Inflammatory macrophage treated with lipopolysaccharide for 4 hours (primary cell): Measurements from ENCODE around the gene TBC1D5.

Experiments used
- DNase-seq: peaks from one replicate; pipeline ENCODE4 v3.0.0-alpha.2; 2020

Gene TBC1D5

DNA sequence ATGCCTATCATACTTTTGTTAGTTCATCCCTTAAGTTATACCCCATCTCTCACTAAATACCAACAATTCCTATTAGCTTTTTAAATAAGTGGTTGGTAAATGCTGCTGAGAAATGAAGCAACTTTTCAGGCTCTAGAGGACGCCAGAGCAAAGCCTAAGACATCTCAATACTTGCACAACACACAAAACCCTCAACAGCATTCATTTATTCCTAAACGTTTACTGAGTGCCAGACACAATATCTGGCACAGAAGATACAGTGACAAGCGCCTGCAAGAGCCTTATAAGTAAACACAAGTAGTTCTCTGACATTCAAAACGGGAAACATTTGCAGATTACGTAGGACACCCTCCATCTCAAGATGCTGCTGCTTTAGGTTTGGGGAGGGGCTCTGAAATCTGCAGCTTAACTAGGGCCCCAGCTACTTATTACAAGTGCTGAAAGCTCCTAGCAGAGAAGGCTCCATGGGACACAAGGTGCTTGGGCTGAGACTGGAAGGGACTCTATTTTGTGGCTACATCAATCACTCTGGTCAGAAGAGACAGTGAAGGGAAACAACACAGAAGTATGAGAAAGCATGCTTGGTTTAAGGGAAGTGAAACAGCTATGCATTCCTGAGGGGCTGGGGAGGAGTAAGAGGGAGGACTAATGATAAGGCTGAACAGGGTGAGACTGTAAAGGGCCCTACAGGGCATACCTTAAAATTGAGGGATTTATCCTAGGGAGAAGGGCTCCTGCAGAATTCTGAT, 546.4 kb downstream of the TBC1D5 start:
- DNase-seq = peak; percentile 36

DNA sequence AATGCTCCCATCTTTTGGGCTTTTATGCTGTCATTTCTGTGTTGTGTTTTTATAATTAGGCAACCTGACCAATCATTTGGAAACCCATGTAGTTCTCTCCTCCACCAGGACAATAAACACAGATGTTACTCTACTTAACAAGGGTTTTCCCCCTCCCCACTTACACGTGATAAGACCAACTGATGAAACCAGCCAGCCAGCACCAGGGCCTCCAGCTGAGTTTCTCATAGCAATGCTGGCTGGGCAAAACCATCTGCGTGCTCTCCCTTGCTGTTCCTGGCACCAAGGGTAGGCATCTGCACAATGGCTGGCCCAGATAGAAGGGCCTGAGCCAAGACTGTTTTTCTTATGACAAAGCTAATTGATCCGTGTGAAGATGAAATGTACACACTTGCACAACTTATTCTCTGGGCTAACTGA, 547.2 kb downstream of the TBC1D5 start:
- DNase-seq = peak; percentile 39

DNA sequence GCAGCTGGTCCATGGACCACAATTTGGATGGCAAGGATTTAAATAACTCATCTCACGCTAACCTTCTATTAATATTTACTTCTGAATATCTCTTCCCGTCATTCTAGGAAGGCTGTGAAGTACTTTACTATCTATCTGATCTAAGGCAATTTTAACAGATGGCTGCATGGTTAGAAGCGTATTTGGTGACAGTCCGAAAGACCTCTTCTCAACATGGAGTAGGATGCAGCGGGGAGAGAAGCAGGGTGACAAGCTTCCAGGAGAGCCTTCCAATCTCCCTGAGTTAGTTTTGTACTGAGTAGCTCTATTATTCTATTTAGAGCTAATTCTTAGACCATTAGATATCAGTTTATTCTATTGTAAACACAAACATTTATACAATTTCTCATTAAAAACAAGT, 548.3 kb downstream of the TBC1D5 start:
- no peak for DNase-seq

DNA sequence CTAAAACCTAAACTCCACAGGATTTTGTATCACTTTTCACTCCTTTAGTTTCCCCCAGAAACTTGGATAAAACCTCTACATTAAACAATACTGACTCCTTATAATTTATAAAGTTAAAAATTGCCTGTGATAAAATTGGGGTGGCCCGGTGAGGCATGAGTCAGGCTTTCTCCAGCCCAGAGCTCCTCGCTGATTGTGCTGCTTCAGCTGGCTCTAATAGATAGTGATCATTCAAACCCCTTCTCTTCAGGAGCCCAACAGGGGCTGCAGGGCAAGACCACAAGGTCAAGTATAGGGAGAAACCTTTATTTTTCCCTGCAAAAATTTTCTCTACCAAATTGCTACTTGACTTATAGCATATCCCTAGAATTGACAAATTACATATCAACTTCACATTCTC, 549.4 kb downstream of the TBC1D5 start:
- DNase-seq = no peak

DNA sequence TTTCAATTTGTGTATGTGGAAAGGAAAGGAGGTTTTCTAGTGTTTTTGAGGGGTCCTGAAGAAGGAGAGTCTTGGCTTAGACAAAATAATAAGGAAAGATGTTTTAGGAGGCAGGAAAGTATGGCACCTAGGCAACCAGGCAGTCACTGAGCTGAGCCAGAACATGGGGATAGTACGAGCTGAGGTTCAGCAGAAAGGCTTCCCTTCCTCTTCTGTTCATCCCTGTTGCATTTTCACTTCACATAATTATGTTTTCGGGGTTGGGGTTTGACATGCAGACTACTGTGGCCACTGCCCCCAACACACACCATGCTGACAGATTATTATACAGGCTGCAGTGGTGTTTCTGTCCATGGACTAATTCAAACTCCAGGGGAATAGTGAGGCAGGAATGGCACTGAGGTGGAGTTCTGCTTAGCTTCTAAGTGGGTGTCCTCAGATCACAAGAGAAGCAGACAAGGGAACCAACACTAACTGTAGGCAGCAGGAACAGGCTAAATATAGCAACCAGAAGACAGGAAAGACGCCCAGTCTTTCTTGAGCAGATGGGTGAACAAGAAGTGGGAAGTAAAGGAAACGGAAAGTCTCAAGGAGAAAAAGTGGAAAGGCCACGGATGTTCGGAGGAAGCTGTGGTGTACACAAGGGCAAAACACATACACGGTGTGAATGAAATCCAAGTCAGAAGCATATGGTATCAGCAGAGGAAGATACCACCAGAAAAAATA, 551.9 kb downstream of the TBC1D5 start:
- peak; percentile 66 for DNase-seq

DNA sequence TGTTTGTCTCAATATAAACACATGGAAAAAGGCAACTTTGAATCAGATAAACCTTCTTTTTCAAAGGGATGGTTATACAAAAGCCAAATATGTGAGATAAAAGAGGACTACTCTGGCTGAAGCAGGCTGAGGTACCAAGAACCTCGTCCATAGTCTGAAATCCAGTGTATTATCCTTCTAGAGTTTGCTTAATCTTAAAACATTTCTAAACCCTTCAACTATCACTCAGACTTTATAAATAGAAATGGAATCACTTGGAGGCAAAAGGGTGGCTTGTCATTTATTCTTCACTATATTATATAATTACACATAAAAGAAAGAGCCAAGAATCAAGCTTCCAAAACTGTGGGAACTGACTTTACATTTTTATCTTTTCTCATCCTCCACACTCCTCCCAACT, 554.1 kb downstream of the TBC1D5 start:
- no peak for DNase-seq

DNA sequence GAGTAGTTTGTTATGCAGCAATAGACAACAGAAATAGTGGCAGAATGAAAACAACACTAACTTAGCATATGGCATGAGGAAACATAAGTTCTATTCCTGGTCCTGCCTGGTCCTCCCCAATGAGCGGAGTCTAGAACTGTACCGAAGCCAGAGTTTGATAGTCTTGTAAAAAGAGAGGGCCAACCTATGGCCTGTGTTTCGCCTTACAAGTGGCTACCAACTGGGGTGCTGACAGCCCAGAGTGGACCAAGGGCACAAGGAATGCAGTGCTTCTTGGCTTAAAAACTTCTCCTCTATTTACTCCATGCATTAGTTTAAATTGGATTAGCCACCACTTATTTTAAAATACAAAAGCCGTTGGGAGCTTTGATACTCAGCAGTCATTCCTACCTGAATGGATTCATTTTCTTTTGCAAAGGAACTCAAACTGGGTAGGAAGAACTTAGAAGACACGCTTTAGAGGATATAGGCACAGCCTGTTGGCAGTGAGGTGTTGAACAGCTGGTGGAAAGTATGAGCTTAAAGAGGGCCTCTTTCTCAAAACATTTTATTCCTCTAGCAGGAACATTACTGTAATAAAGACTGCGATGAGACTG, 554.7 kb downstream of the TBC1D5 start:
- no peak for DNase-seq

DNA sequence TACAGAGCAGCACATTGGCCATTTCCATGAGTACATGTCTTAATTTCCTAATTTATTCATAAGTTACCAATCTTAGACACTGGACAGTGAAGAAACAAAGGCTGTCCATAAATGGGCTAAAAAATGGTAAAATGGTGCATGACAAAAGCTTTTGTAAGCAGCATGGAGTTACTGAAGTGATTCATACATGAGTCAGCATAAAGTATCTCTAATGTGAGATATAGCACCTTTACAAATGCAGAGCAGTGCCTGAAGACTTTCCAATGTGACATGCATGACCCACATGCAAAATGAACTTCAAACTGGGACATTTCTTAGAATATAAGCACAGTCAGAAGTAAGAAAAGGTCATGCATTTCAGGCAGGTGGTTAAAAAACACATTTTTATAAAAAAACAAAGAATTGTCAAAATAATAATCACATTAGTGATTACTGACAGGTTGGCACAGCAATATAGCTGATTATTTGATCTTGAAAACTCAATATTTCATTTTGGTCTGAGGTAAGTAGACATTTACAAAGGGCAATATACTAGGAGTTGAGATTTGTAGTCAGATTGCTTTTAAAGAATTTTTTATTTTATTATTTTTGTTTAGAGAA, 558.4 kb downstream of the TBC1D5 start:
- DNase-seq = no peak

DNA sequence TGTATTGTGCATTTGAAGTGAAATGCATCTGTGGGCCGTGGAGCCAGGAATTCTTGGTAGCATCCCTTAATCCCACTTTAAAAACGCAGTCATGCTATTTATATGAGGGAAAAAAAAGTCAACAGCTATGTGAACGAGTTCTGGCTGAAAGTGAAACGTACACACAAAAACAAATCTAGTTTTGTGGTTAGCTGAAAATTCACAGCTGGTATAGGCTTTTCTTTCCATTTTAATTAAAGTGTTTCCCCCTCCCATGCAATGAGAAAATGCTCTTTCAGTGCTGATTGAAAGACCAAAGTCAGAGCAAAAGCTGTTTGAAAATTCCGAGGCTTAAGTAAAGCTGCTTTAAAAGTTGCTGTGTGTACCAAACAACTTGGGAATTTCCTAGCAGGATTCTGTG, 560.3 kb downstream of the TBC1D5 start:
- no peak for DNase-seq

DNA sequence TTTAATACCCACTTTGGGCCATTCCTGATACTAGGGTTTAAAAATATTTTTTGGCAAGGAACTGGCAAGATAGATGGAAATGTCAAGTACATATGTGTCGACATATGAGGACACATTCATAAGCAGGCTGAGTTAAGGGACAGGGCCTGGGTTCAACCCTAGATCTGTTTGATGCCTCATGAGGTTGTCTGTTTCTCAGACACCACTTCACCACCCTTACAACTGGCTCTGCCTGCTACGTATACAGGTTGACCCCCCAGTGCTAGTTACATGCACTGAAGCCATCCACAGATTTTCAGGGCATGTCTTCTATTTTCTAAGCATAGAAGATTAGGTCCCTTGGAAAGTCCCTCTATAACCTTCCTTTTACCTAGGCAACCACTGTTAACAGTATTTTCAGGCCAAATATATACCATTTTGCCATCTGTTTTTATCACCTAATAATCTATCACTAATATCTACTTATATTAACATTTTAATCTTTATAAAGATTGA, 561.0 kb downstream of the TBC1D5 start:
- no peak for DNase-seq

DNA sequence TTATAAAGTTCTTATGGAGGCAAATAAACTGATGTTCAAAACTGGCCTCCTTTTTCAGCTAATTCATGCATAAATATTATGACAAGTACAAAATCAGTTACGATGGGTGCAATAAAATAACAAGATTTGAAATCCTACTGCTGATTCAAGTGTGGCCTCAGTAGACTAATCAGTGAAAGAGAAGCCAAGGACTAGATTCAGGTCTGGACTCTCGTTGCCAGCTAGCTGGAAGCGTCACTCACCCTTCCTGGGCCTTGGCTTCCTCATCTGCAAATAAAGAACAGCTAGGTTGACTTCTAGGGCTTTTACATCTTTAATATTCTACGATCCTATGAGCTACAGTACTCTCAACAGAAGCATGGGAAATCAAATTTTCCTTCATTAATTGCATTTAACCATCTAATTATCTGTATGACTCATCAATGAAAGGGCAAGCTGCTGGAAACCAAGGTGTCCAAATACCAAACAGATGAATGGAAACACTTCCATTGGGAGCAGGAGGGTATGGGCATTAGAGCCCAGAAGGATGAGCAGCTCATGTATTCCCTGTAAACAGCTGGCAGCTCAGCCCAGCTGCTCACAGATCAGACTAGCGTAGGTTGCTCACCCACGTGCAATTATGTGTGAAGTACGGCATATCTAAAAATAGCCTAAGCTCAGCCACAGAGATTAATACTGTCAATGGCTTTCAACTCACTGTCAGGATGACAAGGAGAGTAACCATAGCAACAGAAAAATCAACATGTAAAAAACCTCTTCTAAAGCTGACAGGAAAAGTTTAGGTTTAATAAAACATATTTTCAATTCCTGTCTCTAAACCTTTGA, 562.8 kb downstream of the TBC1D5 start:
- DNase-seq = no peak

DNA sequence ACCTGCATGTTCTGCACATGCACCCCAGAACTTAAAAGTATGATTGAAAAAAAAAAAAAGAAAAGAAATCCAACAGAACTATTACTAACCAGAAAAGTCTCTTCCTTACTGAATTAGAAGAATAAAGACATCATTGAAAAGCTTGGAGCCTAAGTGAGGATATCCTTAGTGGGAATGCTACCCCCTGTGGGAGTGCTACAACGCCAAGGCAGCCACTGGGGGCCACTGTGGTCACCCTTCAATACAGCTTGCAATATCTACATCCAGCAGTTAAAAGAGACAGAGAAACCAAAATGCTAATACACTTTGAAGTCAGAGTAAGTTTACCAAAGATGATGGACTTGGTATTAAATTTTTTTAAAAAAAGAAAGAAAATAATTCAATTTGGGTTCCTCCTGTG, 565.7 kb downstream of the TBC1D5 start:
- DNase-seq = no peak

DNA sequence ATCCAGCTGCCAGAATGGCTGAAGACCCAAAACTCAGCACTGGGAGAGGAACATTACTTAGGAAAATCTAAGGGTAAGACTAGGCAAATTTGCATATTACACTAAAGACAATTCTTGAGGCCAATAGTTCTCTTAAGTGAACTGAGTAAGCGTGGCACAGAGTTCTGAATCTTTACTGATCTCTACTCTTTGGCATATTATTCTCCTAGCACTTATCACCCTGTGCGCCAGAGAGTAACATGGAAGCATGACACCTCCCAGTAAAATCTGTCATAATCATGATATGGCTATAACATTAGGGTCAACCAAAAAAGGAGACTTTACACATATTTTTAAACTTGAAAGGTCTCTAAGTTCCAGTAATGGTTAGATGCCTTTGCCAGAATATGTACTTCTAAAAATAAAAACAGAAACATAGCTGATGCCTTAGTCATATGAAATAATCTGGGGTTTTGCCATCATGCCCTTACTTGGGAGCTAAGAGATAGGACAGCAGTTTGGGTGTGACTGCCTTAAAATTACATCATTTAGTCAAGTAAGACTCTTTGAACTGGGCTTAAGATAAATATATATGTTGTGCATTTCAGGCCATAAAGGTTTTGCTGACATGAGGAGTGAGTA, 567.1 kb downstream of the TBC1D5 start:
- no peak for DNase-seq

DNA sequence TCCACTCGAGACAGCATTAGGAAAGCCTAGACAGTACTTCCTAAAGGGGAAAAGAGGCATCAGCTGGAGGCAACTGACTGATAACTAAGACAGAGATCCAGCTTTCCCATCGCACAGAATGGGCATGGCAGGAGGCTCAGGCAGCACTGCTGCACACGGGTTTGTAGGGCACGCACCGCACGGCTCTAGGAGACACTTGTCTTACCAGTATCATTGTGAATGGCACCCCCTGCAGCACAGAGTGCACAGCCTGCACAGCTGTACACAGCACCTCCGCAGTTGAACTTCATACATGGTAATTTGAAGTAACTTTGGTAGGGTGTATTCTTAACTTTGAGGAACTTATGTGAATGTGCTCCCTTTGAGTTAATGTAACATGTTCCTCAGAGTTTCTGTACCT, 576.1 kb downstream of the TBC1D5 start:
- DNase-seq = no peak

DNA sequence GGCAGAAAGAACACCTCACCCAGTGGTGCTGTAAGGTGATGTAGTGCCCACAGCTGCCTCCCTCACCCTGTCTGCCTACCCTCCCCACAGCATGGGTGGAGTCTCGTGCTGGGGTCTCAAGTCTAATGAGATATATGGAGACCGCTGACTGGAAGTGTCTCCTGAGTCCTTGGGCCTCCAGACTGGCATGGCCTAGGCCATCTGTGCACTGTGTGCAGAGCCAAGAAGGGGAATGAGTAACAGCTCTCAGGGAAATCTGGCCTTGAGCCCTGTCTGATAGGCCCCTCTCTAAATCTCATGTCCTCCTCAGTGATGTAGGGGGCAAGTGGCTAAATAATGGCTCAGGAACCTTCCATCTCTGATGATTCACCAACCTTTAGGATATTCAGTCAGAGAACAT, 580.3 kb downstream of the TBC1D5 start:
- DNase-seq = no peak

DNA sequence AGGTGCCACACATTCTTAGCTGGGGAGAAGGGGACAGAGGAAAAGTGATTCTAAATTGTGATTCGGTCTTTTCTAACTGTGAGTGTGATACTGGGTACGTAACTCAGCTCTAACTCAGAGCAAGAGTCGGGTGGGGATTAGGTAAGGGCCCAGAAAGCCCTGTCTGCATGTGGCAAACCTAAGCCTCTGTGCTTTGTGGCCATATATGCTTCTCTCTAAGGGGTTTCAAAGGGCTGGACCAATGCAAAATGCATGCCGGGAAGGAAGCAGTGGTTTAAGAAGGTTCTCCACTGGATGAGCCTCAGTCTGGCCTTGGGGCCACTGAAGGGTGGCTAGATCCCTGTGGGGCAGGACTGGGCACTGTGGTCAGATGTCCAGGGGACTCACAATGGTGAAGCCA, 581.8 kb downstream of the TBC1D5 start:
- no peak for DNase-seq

DNA sequence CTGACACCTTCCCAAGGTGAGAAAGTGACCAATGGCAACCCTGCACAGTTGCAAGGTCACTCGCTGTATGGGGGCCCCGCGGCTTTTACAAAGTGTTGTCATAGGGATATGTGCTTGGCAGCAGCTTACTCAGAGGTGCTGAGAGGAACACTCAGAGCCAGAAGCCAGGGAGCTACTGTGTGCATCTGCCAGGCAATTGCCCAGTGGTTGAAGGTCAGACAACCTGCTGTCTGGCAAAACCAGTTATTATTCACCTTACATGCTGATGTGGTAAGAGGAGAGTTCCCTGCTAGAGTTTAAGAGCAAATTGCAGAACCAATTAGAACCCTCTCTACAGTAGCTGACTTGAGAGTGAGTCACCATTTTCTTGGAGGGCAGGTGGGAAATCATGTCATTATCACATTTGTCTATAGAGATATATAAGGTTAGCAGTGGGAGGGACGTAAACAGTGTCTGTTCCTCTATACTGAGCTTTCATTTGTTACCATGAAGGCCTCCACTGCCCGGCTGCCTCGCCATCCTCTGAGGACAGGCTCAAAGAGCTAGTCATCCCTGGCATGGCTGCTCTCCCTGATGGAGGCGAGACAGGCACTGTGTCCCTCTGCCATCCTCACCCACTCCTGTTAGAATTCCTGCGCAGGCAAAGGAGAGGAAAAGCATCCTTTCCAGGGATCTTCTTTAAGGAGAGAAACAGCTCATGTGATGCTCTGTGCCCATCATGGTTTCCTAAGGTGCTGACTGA, 583.3 kb downstream of the TBC1D5 start:
- no peak for DNase-seq

DNA sequence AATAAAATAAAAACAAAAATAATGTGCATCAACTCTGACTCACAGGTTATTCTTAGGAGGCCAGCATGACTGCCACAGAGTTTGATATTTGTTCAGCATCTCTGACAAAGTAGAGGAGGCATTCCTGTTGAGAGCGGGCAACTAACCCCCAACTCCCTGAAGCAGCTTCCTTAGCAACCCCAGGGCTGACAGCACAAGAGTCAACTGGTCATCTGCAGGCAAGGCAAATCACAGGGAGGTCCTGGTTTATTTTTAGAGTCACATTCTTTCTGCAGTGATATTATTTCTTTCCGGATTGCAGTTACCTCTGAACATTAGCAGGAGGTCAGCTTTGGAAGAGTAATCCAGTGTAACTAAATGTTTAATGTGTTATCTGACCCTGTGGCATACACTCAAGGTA, 584.7 kb downstream of the TBC1D5 start:
- no peak for DNase-seq

DNA sequence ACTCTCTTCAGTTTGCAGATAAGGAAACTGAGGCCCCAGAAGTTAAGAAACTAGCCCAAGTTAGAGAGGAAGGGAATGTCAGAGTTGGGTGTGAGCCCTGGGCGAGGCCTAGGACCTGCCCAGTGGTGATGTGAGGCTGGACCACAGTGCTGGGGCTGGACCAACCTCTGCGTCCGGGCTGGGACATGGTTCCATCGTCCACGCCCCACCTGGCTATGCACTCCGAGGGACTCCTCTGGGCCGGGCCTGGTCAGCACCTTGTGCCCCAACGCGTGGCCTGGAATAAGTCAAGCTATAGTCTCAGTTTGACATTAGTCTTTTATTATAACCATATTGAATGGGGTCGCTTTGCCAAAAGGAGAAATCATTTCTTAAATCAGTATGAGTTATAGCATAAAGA, 585.6 kb downstream of the TBC1D5 start:
- no peak for DNase-seq

DNA sequence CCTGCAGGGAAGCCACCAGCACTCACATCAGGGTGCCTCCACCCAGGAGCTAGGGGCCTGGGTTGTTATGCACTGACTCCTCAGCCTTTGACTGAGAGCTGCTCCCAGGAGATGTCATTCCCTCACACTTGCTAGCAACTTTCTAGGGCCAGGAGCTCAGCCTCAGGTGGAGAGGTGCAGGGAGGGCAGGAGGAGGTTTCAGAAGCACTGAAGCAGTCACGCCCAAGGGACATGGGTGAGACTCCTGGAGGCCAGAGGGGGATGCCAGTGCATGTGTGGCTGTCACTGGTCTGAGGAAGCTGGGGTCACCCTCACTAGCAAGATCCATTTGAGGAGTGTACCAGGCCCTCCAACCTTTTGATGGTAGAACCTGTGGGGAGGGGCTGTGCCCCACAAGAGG, 586.5 kb downstream of the TBC1D5 start:
- no peak for DNase-seq

DNA sequence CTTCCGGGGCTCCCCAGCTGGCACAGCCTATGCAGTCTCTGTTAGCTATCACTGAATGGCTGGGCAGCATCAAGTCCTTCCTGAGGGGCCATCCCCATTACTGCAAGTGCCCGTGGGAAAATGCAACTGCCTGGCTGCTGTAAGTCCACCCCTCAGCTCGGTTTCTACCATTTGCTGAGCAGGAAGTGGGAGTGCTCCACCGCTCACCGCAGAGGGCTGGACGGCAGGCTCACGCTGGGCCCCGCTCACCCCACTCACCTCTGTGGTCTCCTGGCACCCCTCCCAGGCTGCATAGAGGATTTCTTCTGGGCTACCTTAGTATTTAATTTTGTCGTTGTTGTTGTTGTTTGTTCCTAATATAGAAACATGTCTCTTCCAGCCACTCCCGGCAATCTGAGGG, 587.5 kb downstream of the TBC1D5 start:
- DNase-seq = no peak

DNA sequence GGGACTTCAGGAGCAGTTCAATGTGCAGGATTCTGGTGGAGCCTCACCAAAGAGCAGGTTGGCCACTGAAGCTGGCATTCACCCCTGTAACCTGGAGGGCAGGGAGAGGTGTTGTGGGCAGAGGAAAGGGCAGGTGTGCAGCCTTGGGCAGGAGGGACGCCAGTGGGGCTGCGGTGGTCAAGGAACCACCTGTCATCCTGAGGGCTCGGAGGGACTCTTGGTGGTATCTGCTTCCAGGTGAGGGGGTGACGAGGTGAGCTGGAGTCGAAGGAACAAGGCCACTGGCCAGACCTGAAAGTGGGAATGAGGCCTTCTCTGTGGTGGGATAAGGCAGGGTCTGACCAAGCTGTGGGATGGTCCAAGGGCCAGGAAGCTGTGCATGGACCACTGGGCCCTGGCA, 588.2 kb downstream of the TBC1D5 start:
- DNase-seq = no peak
